HepG2 (cell line): ENCODE measurements around the gene DEPDC1. TPM values are rescaled to one million over a fixed set of nuclear protein-coding genes. Genes with fewer than 3 reads are reported as not detected.

Source experiments
- ATF7 ChIP-seq, 2 experiments: fragments of 450-650 bp in 1 of 2; sonication (generic) in 1 of 2; formaldehyde crosslinking in 1 of 2; IDR thresholded peaks; 2 replicates each; pipeline versions ENCODE4 v1.4.0 to v1.6.1; 2016 to 2020; ENCODE audit warnings: antibody characterized with exemption in 1 of 2, mild to moderate bottlenecking in 1 of 2, missing genetic modification reagents in 1 of 2
- CENPBD1 ChIP-seq: sonication (generic); formaldehyde crosslinking; IDR thresholded peaks from 2 replicates; pipeline ENCODE4 v1.8.0; 2022; ENCODE audit warnings: missing genetic modification reagents, low read depth, mild to moderate bottlenecking, borderline replicate concordance
- EZH2 ChIP-seq: conservative IDR thresholded peaks from 2 replicates; pipeline ENCODE4 v1.6.1; 2012; ENCODE audit warnings: mild to moderate bottlenecking, low read depth, low read length, moderate library complexity
- HOMEZ ChIP-seq: IDR thresholded peaks from 2 replicates; pipeline ENCODE4 v1.6.1; 2016; ENCODE audit warnings: low read depth
- HOXD1 ChIP-seq: sonication (generic); formaldehyde crosslinking; IDR thresholded peaks from 2 replicates; pipeline ENCODE4 v1.5.0; 2020; ENCODE audit warnings: missing genetic modification reagents
- IRF9 ChIP-seq: sonication (generic); formaldehyde crosslinking; IDR thresholded peaks from 2 replicates; pipeline ENCODE4 v1.8.0; 2022; ENCODE audit warnings: missing genetic modification reagents, mild to moderate bottlenecking, borderline replicate concordance
- MAZ ChIP-seq, 2 experiments: sonication (generic) in 1 of 2; formaldehyde crosslinking in 1 of 2; IDR thresholded peaks; 2 replicates each; pipeline versions ENCODE4 v1.5.0 to v1.6.1; 2012 to 2020; ENCODE audit warnings: low read depth in 2 of 2, mild to moderate bottlenecking in 2 of 2, borderline replicate concordance in 1 of 2, improper control_type of control experiment in 1 of 2, low read length in 1 of 2, missing genetic modification reagents in 1 of 2, moderate library complexity in 1 of 2
- MEIS2 ChIP-seq: sonication (generic); formaldehyde crosslinking; IDR thresholded peaks from 2 replicates; pipeline ENCODE4 v1.9.0; 2021; ENCODE audit warnings: mild to moderate bottlenecking, missing genetic modification reagents
- MIER2 ChIP-seq: IDR thresholded peaks from 2 replicates; pipeline ENCODE4 v1.6.1; 2016; ENCODE audit warnings: missing biosample characterization, missing genetic modification reagents
- NR2F2 ChIP-seq: IDR thresholded peaks from 2 replicates; pipeline ENCODE4 v1.6.1; 2012; ENCODE audit warnings: low read depth, inconsistent platforms, borderline replicate concordance
- RFX1 ChIP-seq: fragments of 450-650 bp; IDR thresholded peaks from 2 replicates; pipeline ENCODE4 v1.6.1; 2017
- ZFP36L1 ChIP-seq: sonication (generic); formaldehyde crosslinking; IDR thresholded peaks from 2 replicates; pipeline ENCODE4 v1.8.0; 2022; ENCODE audit warnings: mild to moderate bottlenecking, missing genetic modification reagents, moderate library complexity
- ZFP62 ChIP-seq: sonication (generic); formaldehyde crosslinking; IDR thresholded peaks from 2 replicates; pipeline ENCODE4 v1.4.0; 2020; ENCODE audit warnings: missing genetic modification reagents
- ZNF263 ChIP-seq: sonication (generic); formaldehyde crosslinking; IDR thresholded peaks from 2 replicates; pipeline ENCODE4 v1.4.0; 2020; ENCODE audit warnings: missing genetic modification reagents
- ZNF274 ChIP-seq: sonication (generic); formaldehyde crosslinking; IDR thresholded peaks from 2 replicates; pipeline ENCODE4 v1.5.1; 2020; ENCODE audit warnings: mild to moderate bottlenecking, missing genetic modification reagents
- ZNF282 ChIP-seq: fragments of 450-650 bp; IDR thresholded peaks from 2 replicates; pipeline ENCODE4 v1.6.1; 2018; ENCODE audit not compliant: partially characterized antibody
- ZNF296 ChIP-seq: sonication (generic); formaldehyde crosslinking; conservative IDR thresholded peaks from 2 replicates; pipeline ENCODE4 v1.5.0; 2020; ENCODE audit warnings: mild to moderate bottlenecking, missing genetic modification reagents
- ZNF33B ChIP-seq: sonication (generic); formaldehyde crosslinking; IDR thresholded peaks from 2 replicates; pipeline ENCODE4 v1.5.1; 2020; ENCODE audit warnings: mild to moderate bottlenecking, missing genetic modification reagents
- ZNF383 ChIP-seq: sonication (generic); formaldehyde crosslinking; IDR thresholded peaks from 2 replicates; pipeline ENCODE4 v1.4.0; 2020; ENCODE audit warnings: missing genetic modification reagents, mild to moderate bottlenecking, borderline replicate concordance
- ZNF441 ChIP-seq: sonication (generic); formaldehyde crosslinking; IDR thresholded peaks from 2 replicates; pipeline ENCODE4 v1.7.0; 2021; ENCODE audit warnings: missing genetic modification reagents, borderline replicate concordance
- ZNF564 ChIP-seq: sonication (generic); formaldehyde crosslinking; IDR thresholded peaks from 2 replicates; pipeline ENCODE4 v1.8.1; 2023; ENCODE audit warnings: mild to moderate bottlenecking, missing genetic modification reagents
- ZNF616 ChIP-seq: sonication (generic); formaldehyde crosslinking; IDR thresholded peaks from 2 replicates; pipeline ENCODE4 v1.5.0; 2020; ENCODE audit warnings: low read depth, mild to moderate bottlenecking, missing genetic modification reagents
- ZNF713 ChIP-seq: sonication (generic); formaldehyde crosslinking; IDR thresholded peaks from 2 replicates; pipeline ENCODE4 v1.4.0; 2020; ENCODE audit warnings: mild to moderate bottlenecking, missing genetic modification reagents
- ZNF772 ChIP-seq: sonication (generic); formaldehyde crosslinking; IDR thresholded peaks from 2 replicates; pipeline ENCODE4 v1.5.0; 2020; ENCODE audit warnings: mild to moderate bottlenecking, missing genetic modification reagents
- ZNF800 ChIP-seq: sonication (generic); formaldehyde crosslinking; IDR thresholded peaks from 2 replicates; pipeline ENCODE4 v1.4.0; 2020; ENCODE audit warnings: missing genetic modification reagents
- ZNF850 ChIP-seq: sonication (generic); formaldehyde crosslinking; conservative IDR thresholded peaks from 2 replicates; pipeline ENCODE4 v1.9.0; 2021; ENCODE audit warnings: mild to moderate bottlenecking, missing genetic modification reagents
- ZNF879 ChIP-seq: sonication (generic); formaldehyde crosslinking; IDR thresholded peaks from 2 replicates; pipeline ENCODE4 v1.8.1; 2023; ENCODE audit warnings: missing genetic modification reagents
- polyA plus RNA-seq, 8 experiments: library from polyadenylated mRNA; depleted of rRNA in 3 of 8; stranded (reverse) in 7 of 8; unstranded in 1 of 8; fragments of >200 nt; fragmentation: Illumina TruSeq in 4 of 8; extraction: Trizol in 4 of 8; gene quantifications; 2 replicates each; pipeline versions ENCODE4 v1.2.1 to v1.2.3, GENCODE V29; 2011 to 2016; ENCODE audit warnings: low read depth in 4 of 8, missing spikeins in 1 of 8, mixed read lengths in 1 of 8; ENCODE audit not compliant: insufficient read depth in 1 of 8
- total RNA-seq, 5 experiments: library from RNA; depleted of rRNA; stranded (reverse); fragments of >200 nt; fragmentation: Illumina TruSeq; extraction: Trizol; gene quantifications; 2 replicates each; pipeline ENCODE4 v1.2.3, GENCODE V29; 2016; ENCODE audit warnings: low read depth in 1 of 5

DEPDC1 gene
- total and polyA plus RNA-seq, 2 of the 13 experiments (the other 11 are each of a cell fraction or from before 2014, with no cell fraction given), result 7.0 to 20.2 TPM

- TF ChIP-seq CENPBD1 (CRISPR knock-in tag) (no peak), MEIS2 (CRISPR knock-in tag) (no peak), IRF9 (CRISPR knock-in tag) (no peak), ZNF850 (CRISPR knock-in tag) (no peak), ZNF713 (CRISPR knock-in tag) (no peak), ZFP36L1 (CRISPR knock-in tag) (peak; percentile 23; the same call in 1 of the 2 replicates), ZNF383 (CRISPR knock-in tag) (no peak), ZNF274 (peak; percentile 90), RFX1 (no peak), ZNF772 (CRISPR knock-in tag) (peak; percentile 79), MAZ (IDR thresholded peaks at IDR 0.05; ENCODE audit: borderline replicate concordance, low read depth, low read length) (no peak), MAZ (CRISPR knock-in tag; IDR thresholded peaks at IDR 0.05; ENCODE audit: low read depth) (no peak), ZNF33B (no peak), NR2F2 (no peak), ZNF800 (CRISPR knock-in tag) (0 out of 2 replicates have a peak, but pooled peaks have one; percentile 7), MIER2 (CRISPR knock-in tag) (no peak), ZNF564 (CRISPR knock-in tag) (0 out of 2 replicates have a peak, but pooled peaks have one; percentile 37), ZNF263 (CRISPR knock-in tag) (0 out of 2 replicates have a peak, but pooled peaks have one; percentile 15), HOXD1 (CRISPR knock-in tag) (no peak), HOMEZ (CRISPR knock-in tag) (peak; percentile 86), ZFP62 (CRISPR knock-in tag) (no peak), ZNF282 (no peak), ZNF879 (CRISPR knock-in tag) (no peak), ATF7 (IDR thresholded peaks at IDR 0.05) (no peak), ATF7 (CRISPR knock-in tag; IDR thresholded peaks at IDR 0.05) (0 out of 2 replicates have a peak, but pooled peaks have one; percentile 36), ZNF296 (CRISPR knock-in tag) (0 out of 2 replicates have a peak, but pooled peaks have one; percentile 35), EZH2 (no peak), ZNF616 (no peak), ZNF441 (no peak)
These were observed at the start of gene DEPDC1 (continued) for GRCh38 chr1:68496680-68497357.
